ENCODE data around the gene ADGRL3. TPM values are rescaled to one million over a fixed set of nuclear protein-coding genes. Genes with fewer than 3 reads are reported as not detected.
"Not testable (repeated sequence)": the region's sequence is repeated elsewhere in the genome, so short reads cannot be mapped to it uniquely, and the experiment has no call there.

The ADGRL3 gene
- polyA plus RNA-seq, 3 donors: 0.10 to 0.90 (median 0.65) TPM

DNA sequence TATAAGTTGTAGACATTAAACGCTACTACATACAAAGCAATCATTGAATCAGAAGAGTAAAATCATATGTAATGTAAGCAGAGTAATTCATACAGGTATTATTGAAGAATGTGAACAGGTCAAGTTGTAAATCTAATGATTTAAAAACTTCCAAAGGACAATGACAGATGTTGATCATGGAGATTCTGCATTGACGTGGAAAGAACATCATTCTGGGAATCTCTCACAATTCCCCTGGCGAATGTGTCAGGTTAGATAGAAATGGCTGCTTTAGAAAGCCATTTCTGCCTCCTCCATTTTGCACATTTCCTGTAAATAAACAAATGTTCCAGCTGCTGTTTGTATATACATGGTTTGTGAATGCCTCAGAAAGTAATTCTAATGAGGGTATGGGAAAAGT, 719.4 kb downstream of the ADGRL3 start:
- H3K27ac ChIP-seq (ENCODE audit: low read depth, low read length): no peak overlapping the region
- 69 to 90% (median 90%) methylated on average over 3 of the region's 3 CpGs for WGBS, 3 donors

DNA sequence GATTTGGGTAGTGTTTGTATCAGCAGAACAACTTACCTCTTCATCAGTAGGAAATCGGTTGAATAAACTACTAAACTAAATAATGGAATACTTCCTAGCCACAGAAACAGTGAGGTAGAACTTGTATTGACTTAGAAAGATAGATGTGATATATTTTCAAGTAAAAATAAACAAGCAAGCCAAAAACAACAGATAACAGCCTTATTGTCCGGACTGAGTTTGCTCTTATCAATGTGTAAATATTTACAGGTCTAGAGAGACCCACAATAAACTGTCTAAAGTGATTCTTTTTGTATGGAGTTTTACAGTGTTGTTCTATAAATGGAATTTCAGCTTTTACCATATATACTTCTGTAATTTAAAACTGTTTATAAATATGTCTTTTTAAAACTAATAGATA, 721.8 kb downstream of the ADGRL3 start:
- H3K27ac ChIP-seq (ENCODE audit: low read depth, low read length): no peak overlapping the region
- WGBS, 3 donors: 22 to 76% (median 57%) methylated on average over 2 of the region's 2 CpGs

DNA sequence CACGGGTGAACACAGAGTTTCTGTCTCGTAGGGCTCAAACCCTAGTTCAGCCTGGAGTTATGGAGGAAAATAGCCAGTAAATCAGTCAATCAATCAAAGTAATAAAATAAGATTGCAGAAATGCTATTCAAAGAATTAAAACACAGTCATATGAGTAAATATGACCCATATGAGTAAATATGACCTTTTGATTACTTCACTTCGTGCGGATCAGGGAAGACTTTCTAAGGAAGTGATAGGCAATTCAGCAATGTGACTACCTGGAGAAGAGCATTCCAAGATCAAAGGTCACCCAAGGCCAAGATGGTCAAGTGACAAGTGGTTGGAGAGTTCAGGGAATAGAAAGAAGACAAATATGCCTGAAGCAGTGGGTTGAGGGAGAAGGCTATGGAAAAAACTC, 722.6 kb downstream of the ADGRL3 start:
- H3K27ac ChIP-seq (ENCODE audit: low read depth, low read length): no peak overlapping the region
- 37 to 75% (median 69%) methylated on average over 4 of the region's 4 CpGs for WGBS, 3 donors

GRCh38 chr4:61923179-61923578, 723.1 kb downstream of the ADGRL3 start:
- no peak overlapping the region for H3K27ac ChIP-seq (ENCODE audit: low read depth, low read length)
- 24 to 50% (median 48%) methylated on average over 3 of the region's 3 CpGs for WGBS, 3 donors

DNA sequence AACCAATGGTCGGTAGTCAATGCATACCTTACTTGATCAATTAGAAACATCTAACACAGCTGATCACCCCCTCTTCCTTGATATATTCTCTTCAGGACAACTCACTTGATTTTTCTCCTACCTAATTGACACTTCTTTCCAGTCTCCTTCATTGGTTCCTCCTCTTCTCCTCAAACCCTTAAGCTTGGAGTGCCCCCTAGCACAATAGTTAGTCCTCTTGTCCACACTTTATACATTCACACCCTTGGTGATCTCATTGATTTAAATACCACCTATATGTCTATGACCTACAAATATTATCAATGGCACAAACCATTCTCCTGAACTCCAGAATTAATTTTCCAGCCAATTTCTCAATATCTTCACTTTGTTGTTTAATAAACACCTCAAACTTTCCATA, 724.0 kb downstream of the ADGRL3 start:
- H3K27ac ChIP-seq (ENCODE audit: low read depth, low read length): no peak overlapping the region
- WGBS, 3 donors: 78 to 93% (median 93%) methylated on average over 1 of the region's 1 CpG

DNA sequence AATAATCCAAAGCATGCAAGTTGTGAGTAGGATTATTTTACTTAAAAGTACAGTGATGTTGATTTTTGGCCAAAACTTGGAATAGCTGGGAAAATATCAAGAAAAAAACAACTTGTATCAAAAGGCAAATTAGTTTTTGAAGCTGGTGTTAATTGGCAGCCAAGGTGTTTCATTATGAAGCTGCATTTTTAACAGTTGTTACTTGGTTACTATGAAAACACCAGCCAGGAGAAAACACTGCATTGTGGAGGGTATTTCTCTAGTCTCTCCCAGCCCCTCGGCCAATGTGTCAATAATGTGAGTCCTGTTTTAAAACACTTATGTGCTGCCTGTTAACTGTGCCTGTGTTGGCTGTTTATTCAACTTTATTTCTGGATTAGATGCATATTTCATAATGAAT, 733.4 kb downstream of the ADGRL3 start:
- WGBS, 3 donors: 53 to 78% (median 75%) methylated on average over 1 of the region's 1 CpG
- H3K27ac ChIP-seq (ENCODE audit: low read depth, low read length): no peak overlapping the region

DNA sequence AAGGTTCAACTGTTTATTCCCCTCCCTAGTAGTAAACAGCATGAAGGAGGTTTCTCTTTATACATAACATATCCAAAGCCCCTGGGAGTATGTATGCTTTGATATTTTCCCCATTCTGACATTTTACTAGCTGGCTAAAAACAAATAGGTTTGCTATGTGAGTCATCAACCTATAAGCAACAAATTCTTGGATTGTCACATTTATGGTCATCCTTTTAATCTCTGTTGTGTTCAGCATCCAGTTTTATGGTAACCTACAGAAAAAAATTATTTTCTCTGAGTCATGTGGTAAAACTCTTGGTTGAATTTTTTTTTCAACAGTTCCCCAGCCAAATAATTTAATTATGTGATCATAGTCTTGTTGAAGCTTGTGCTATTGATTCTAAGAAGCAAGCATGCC, 734.1 kb downstream of the ADGRL3 start:
- no peak overlapping the region for H3K27ac ChIP-seq (ENCODE audit: low read depth, low read length)

DNA sequence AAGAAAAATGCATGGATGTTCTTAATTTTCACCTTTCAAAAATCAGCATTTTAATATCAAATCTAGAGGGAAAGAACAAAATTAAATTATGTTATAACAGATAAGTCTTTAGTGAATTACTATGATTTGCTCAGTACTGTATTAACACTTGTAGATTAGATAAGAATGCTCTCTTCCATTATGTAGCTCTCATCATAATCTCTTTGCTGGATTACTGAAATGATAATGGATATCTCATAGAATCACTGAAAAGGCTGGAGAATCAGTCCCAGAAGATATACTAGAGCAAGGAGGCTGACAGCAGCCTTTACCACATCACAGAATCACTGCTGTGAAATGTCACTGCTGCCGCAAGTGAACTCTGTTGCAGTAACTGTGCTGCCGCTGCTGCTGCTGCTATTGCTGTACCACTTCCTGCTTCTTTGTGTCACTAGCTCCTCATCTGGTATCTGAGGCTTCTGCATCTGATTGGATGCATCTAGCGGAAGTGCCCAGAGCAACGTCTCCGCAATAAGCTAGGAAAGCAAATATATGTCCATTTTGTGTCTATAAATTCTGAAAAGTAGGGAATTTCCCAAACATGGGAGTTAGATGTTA, 738.2 kb downstream of the ADGRL3 start:
- H3K27ac ChIP-seq (ENCODE audit: low read depth, low read length): no peak overlapping the region
- WGBS, 3 donors: 85 to 90% (median 89%) methylated on average over 5 of the region's 5 CpGs

DNA sequence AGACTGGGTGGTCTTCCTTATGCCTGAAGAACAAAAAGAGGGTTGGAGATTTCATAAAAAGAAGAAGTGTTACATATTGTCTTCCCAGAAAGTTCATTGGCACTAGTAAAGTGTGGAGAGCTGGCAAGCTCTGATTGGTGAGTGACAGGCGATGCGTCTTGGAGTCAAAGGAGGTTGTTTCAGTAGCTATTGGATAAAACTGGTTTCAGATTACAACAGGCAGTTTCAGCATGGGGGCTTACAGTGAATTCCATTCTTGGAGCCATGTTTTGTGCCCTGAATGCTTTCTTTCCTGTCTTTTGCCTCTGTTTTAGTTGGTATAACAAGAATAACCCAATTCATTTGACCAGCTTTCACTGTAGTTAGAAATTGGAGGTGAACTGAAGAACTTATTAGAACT, 750.5 kb downstream of the ADGRL3 start:
- H3K27ac ChIP-seq (ENCODE audit: low read depth, low read length): no peak overlapping the region
- 81 to 88% (median 85%) methylated on average over 2 of the region's 2 CpGs for WGBS, 3 donors

DNA sequence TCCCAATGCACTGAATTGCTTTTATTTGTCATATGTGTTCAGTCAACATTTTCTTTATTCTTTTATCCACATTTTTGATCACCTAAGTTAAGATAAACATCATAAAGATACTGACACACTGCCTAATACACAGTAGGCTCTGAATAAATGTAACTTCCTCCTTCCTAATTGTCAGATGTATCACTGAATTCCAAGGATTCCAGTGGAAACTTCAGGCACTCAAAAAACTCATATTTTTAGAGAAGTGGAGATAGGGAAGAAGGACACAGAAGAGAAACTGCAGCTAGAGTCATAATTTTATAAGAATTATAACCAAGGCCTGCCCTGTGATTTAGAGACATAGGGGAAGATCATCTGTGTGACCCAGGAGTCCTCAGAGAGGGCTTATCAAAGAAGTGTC, 753.3 kb downstream of the ADGRL3 start:
- H3K27ac ChIP-seq (ENCODE audit: low read depth, low read length): no peak overlapping the region

GRCh38 chr4:61958591-61958990, 758.5 kb downstream of the ADGRL3 start:
- no peak overlapping the region for H3K27ac ChIP-seq (ENCODE audit: low read depth, low read length)
- 50 to 79% (median 78%) methylated on average over 1 of the region's 1 CpG for whole genome bisulfite sequencing, 3 donors

DNA sequence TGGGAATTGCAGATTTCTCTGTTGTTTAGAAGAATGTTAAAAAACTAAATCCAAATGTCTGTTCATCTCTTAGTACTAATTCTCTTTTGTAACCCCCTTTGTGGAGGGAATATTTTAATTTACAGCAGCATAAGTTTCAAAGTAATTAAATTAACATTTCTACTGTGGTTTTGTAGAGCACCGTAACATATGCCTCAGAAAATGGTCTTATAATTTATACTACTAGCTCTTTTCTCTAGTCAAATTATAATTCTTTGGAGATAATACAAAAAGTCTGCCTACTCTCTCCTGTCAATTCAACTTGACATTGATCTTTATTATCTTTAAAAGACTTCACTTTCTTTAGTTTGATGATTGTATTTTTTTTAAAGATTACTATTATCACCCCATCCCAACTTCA, 759.0 kb downstream of the ADGRL3 start:
- WGBS, 3 donors: 90 to 96% (median 90%) methylated on average over 1 of the region's 1 CpG

GRCh38 chr4:61984260-61984909, 784.3 kb downstream of the ADGRL3 start:
- H3K27ac ChIP-seq (ENCODE audit: low read depth, low read length): no peak overlapping the region
- 60 to 81% (median 76%) methylated on average over 4 of the region's 4 CpGs for WGBS, 3 donors

More for the DNA sequence above, 759.0 kb downstream of the ADGRL3 start:
- H3K27ac ChIP-seq (ENCODE audit: low read depth, low read length): no peak overlapping the region

DNA sequence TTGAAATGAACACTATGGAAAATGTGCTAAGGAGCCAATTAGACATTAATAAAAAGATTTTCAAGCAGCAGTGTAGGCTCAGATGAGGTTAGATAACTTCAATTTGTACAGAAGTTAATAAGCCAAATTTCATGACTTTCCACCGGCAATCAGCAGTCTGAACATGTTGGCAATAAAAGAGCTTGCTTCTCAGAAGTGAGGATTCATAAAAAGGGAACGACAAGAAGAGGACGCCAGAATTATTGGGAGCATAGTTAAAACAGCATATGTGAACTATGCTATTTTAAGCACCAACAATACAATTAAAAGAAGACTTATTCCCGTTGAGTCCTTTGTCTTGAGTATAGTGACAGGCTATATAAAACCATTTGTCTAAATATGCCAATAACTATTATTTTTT, 785.3 kb downstream of the ADGRL3 start:
- WGBS, 3 donors: 74 to 75% (median 74%) methylated on average over 4 of the region's 4 CpGs
- H3K27ac ChIP-seq (ENCODE audit: low read depth, low read length): no peak overlapping the region

GRCh38 chr4:61986929-61987328, 786.8 kb downstream of the ADGRL3 start:
- 94 to 96% (median 95%) methylated on average over 7 of the region's 7 CpGs for WGBS, 3 donors
- not testable (repeated sequence) for H3K27ac ChIP-seq (ENCODE audit: low read depth, low read length)

- H3K27ac ChIP-seq (ENCODE audit: low read depth, low read length): no peak overlapping the region
- WGBS, 3 donors: 43 to 74% (median 70%) methylated on average over 2 of the region's 2 CpGs
Observed at GRCh38 chr4:61992351-61992750, 792.2 kb downstream of the ADGRL3 start.

- WGBS, 3 donors: 75 to 87% (median 83%) methylated on average over 6 of the region's 6 CpGs
- no peak overlapping the region for H3K27ac ChIP-seq (ENCODE audit: low read depth, low read length)
Observed at GRCh38 chr4:61994036-61994435, 793.9 kb downstream of the ADGRL3 start.

DNA sequence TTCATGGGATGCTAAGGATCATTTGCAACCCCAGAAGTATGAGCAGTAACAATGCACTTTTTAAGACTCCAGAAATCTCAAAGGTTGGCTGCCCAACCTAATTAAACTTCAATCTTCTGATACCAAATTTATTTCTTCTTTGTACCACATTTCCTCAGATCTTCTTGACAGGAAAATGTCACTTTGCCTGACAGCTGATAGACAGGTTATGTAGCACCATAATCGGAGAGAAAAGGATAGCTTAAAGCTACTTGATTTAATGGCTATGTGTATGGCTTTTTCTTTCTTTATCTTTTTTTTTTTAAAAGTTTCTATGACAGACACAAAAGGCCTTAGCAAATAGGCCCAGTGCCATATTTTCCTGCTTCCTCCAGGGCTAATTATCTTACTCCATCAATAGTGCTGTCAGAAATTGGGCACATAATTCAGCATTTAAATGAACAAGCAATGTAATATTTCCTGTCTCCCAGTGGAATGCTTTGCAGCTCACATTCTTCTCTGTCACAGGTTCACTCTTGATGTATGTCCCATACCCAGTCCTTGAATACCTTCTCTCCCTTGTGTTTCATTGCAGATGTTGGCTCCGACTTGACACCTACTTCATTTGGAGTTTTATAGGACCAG, 795.7 kb downstream of the ADGRL3 start:
- H3K27ac ChIP-seq (ENCODE audit: low read depth, low read length): no peak overlapping the region
- 46 to 76% (median 74%) methylated on average over 2 of the region's 2 CpGs for WGBS, 3 donors

DNA sequence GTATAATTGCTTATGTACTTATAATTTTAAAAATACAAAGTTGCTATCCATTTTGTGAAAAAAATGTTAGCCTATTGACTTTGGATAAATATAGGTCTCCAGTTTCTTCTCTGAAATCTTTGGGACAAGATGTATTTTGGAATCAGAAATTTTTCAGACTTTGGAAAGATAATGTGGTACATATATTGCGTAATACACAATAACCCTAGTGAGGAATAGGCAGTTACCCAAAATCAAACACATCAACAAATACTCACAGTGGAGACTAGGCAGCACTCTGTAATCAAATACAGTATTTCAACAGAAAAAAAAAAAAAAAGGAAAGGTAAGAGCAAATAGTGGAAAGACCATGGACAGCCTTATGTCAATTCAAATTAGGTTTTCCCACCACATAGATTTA, 796.8 kb downstream of the ADGRL3 start:
- WGBS, 3 donors: 82 to 96% (median 90%) methylated on average over 1 of the region's 1 CpG
- no peak overlapping the region for H3K27ac ChIP-seq (ENCODE audit: low read depth, low read length)

DNA sequence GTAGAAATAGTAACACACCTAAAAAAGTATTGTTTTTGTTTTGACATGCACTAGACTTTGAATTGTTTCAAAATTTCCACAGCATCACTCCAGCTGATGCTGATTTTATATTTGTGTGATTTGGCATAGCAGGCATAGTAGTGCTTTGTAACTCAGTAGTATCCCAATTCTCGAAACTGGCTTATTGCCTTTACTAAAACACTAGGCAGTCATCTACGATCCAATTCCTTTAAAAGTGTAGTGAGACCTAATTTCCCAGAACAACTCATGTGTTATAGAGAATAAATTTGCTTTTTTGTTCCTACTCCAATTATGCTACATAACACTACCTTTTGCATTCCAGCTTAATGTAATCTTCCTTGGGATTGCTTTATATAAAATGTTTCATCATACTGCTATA, 797.7 kb downstream of the ADGRL3 start:
- 58 to 78% (median 73%) methylated on average over 2 of the region's 2 CpGs for WGBS, 3 donors
- H3K27ac ChIP-seq (ENCODE audit: low read depth, low read length): no peak overlapping the region

All from adipose tissue (tissue), 3 donors.